Gastroesophageal sphincter (tissue), 4 donors: Measurements from ENCODE around the gene SIGLEC14. TPM values are rescaled to one million over a fixed set of nuclear protein-coding genes. Genes with fewer than 3 reads are reported as not detected.

Experiments used
- ATAC-seq: fragments of 150-250 bp; one replicate; pipeline ENCODE4 v1.9.1; 2016; ENCODE audit warnings: mild to moderate bottlenecking, moderate library complexity
- H3K27ac ChIP-seq, 4 donors: fragments of 200-600 bp; sonication (generic) in 3 of 4; 1 replicate in 3 of 4; 2 replicates in 1 of 4; pipeline ENCODE4 v1.5.1; 2016 to 2019
- H3K27me3 ChIP-seq: fragments of 200-600 bp; sonication (generic); one replicate; pipeline ENCODE4 v1.5.1; 2019
- H3K36me3 ChIP-seq, 2 donors: fragments of 200-600 bp; sonication (generic); one replicate each; pipeline ENCODE4 v1.5.1; 2019; ENCODE audit warnings: control low read depth in 1 of 2
- H3K4me1 ChIP-seq, 3 donors: fragments of 200-600 bp; sonication (generic); 1 replicate in 2 of 3; 2 replicates in 1 of 3; pipeline ENCODE4 v1.5.1; 2016 to 2019; ENCODE audit warnings: control low read depth in 2 of 3
- H3K4me3 ChIP-seq, 2 donors: fragments of 200-600 bp; sonication (generic); one replicate each; pipeline ENCODE4 v1.5.1; 2019; ENCODE audit warnings: mild to moderate bottlenecking in 1 of 2, moderate library complexity in 1 of 2
- H3K9me3 ChIP-seq, 3 donors: fragments of 200-600 bp; sonication (generic); one replicate each; pipeline ENCODE4 v1.5.1; 2017 to 2019; ENCODE audit warnings: control low read depth in 2 of 3
- EP300 ChIP-seq: sonication (generic); formaldehyde crosslinking; IDR thresholded peaks from one replicate; pipeline ENCODE4 v1.6.1; 2017; ENCODE audit warnings: antibody characterized with exemption, mild to moderate bottlenecking
- POLR2A ChIP-seq, 2 donors: fragments of 450-650 bp; IDR thresholded peaks; one replicate each; pipeline ENCODE4 v1.6.1; 2017; ENCODE audit warnings: antibody characterized with exemption in 2 of 2, mild to moderate bottlenecking in 2 of 2, moderate library complexity in 1 of 2
- POLR2AphosphoS5 ChIP-seq: sonication (generic); formaldehyde crosslinking; IDR thresholded peaks from one replicate; pipeline ENCODE4 v1.6.1; 2017; ENCODE audit warnings: antibody characterized with exemption
- WGBS, 2 donors: methylation state at CpG; one replicate each; pipeline ENCODE4 v1.1.5; 2018; ENCODE audit warnings: low coverage in 1 of 2; 5-methylcytosine and 5-hydroxymethylcytosine counted together
- small RNA-seq, 4 donors: library from RNA; depleted of rRNA; stranded (forward); fragments of <200 nt; gene quantifications; one replicate each; pipeline ENCODE3, GENCODE V24; 2016
- total RNA-seq, 4 donors: library from RNA; depleted of rRNA; stranded (reverse); fragments of >200 nt; gene quantifications; one replicate each; pipeline ENCODE4 v1.1.0, GENCODE V29; 2016
- TF ChIP-seq, protein P1 (sequence below), 4 experiments: fragments of 200-600 bp in 2 of 4; fragments of 450-650 bp in 2 of 4; sonication (generic) in 1 of 4; IDR thresholded peaks; one replicate each; pipeline ENCODE4 v1.5.1; 2017 to 2019; ENCODE audit warnings: antibody characterized with exemption in 4 of 4, mild to moderate bottlenecking in 2 of 4, moderate library complexity in 2 of 4

The SIGLEC14 gene
- total RNA-seq, 4 donors from 2014 or later, result 0.73 to 8.6 (median 1.4) TPM; not detected in 1

DNA sequence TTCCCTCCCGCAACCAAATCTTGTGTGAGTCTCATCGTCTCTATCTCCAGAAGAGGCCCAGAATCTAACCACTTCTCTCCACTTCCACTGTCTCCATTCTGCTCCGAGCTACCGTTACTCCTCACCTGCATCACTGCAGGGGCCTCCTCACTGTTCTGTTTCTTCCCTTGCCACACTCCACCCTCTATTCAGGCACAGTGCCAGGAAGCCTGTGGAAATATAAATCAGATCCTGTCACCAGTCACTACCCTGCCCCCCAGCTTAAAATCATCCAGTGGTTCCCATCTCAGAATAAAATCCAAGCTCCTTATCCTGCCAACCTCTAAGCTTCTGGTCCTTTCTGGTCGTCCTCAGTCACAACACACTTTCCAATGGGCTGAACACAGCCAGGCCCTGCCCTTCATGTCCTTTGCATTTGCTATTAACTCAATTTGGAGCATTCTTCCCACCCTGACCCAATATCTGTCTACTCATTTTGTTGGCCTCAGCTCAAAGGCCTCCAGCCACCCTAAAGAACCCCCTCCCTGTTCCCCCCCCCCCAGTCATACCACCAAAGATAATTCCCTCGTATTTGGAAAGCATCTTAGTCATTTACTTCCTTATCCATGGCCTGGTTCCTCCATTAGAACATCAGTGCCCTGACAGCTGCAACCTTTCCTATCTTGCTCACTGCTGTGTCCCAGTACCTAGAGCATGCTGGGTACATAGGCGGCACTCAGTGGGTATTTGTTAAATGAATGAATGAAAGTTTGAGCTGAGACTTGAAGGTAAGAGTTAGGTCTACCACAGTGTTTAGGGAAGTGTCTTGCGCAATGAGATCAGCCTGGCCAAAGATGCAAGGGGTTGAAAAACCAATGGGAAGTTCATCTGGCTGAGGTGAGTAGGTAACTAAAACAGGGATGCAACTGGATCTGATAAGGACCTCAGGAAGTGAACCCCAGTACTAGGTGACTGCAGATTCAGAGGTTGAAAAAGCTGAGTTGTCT is 51.1 kb downstream of the SIGLEC14 start:
- Histone ChIP-seq H3K4me3 (no peak overlapping the region), H3K4me1 (peaks cover 0 to 22% (median 7%) of the 10 kb centered on the region in 3 donors), H3K27ac (no peak overlapping the region), H3K27me3 (peaks cover 37% of the 10 kb centered on the region), H3K36me3 (no peaks in the 10 kb centered on the region), H3K9me3 (no peaks in the 10 kb centered on the region)
- TF ChIP-seq POLR2A (IDR thresholded peaks at IDR 0.05), result no peak
- TF ChIP-seq, protein P1, sequence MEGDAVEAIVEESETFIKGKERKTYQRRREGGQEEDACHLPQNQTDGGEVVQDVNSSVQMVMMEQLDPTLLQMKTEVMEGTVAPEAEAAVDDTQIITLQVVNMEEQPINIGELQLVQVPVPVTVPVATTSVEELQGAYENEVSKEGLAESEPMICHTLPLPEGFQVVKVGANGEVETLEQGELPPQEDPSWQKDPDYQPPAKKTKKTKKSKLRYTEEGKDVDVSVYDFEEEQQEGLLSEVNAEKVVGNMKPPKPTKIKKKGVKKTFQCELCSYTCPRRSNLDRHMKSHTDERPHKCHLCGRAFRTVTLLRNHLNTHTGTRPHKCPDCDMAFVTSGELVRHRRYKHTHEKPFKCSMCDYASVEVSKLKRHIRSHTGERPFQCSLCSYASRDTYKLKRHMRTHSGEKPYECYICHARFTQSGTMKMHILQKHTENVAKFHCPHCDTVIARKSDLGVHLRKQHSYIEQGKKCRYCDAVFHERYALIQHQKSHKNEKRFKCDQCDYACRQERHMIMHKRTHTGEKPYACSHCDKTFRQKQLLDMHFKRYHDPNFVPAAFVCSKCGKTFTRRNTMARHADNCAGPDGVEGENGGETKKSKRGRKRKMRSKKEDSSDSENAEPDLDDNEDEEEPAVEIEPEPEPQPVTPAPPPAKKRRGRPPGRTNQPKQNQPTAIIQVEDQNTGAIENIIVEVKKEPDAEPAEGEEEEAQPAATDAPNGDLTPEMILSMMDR (IDR thresholded peaks at IDR 0.05), result no peak
- no peak for TF ChIP-seq POLR2AphosphoS5
- TF ChIP-seq EP300, result no peak
- no peak for ATAC-seq
- 78 to 94% methylated on average over 4 to 6 of the region's 8 CpGs for WGBS, 2 donors

DNA sequence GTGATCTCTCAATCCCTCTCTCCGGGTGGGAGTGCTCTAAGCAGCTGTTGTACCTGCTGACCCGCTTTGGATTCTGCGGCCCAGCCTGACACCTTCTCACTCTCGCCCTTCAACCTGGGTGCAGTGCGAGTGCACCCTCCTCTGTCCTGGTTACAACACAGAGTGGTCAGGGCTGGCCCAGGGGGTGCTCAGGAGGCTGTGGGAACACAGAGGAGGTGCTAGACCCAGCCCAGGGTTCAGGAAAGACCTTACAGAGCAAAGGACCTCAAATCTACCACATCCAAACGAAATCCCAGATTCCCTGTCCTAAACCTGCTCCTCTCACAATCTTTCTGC is 51.9 kb downstream of the SIGLEC14 start:
- H3K9me3 ChIP-seq, result no peaks in the 10 kb centered on the region
- TF ChIP-seq, protein P1 (IDR thresholded peaks at IDR 0.05), result no peak
- no peak for TF ChIP-seq POLR2AphosphoS5
- TF ChIP-seq EP300, result no peak
- ATAC-seq, result no peak
- H3K4me1 ChIP-seq, result peaks cover 0 to 22% (median 7%) of the 10 kb centered on the region in 3 donors
- H3K36me3 ChIP-seq, result no peaks in the 10 kb centered on the region
- peaks cover 30% of the 10 kb centered on the region for H3K27me3 ChIP-seq
- peak overlapping the region in 3 of 4 donors; percentile 57 to 69 (median 66) for H3K27ac ChIP-seq
- peak overlapping the region; percentile 43 to 65 for H3K4me3 ChIP-seq
- 36 to 40% methylated on average over 1 of the region's 6 CpGs for WGBS, 2 donors

DNA sequence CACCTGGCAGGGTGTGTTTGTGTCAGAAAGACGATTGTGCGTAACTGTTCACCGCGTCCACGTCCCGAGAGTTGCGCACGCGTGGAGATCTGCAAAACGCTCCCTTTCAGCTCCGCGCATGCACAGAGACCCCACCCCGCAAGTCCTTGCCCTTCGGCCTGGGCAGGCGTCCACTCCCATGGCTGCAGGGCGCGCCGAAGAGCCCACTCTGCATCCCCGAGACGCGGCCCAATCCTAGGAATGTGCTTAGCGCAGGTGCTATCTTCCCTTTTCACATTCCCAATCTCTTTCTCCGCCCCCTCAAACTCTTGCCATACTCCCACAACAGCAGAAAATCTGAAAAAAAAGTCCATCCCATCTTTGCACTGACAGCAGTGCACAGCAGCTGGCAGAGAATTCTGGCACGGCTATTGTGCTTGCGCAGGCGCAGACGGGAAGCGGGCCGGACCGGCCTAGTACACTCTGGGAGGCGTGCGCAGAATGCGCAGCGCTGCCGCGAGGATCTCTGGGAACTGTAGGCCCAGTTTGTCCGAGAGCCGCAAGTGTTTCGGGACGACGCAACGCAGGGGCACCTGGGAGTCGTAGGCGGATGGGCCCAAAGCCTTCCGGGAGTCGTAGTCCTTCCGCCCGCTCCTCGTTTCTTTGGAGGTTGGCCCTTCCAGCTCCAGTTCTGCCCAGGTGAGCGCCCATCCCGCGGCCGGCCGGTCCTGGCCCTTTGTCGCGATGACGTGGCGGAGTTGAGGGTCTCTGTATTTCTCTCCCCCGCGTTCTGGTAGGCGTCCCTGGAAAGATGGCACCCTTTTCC is 52.5 kb downstream of the SIGLEC14 start:
- Histone ChIP-seq H3K27ac (peak overlapping the region in 3 of 4 donors; percentile 57 to 69 (median 66)), H3K4me3 (peak overlapping the region; percentile 56 to 65)
- 0% methylated on average over 21 of the region's 61 CpGs; no CpG with 5 or more reads in 1 of the 2 donors for WGBS, 2 donors

DNA sequence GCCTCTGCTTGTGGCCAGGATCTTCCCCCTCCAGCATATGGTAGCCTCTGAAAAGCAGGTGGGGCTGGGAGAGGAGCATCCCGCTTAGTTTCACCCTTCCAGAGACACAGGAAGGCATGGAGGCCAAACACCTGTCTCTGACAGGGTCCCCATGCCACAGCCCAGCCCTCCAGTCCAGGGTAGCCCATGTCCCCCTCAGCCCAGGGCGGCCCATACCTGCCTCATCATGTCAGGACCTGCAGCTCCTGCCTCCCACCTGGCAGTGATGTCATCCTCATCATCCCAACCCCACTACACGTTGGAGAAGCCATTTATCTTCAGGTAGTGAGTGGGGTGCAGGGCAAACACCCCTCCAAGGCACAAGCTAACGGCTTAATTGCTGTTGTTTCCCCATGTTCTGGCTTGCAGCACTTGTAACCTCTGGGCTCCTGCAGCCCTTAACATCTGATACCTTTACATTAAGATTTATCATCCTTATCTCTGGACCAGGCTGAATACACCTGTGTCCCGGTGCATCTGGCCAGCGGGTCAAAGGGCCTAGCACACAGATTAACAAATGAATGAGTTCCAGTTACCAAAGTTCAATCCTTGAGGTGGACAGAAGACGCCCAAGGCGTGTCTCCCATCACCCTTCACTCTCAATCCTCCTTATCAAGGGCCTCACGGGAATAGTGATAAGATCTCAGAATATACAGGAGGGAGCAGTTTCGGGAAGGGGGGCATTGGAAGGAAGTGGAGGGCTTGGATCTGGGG is 53.3 kb downstream of the SIGLEC14 start:
- H3K27me3 ChIP-seq, result peaks cover 16% of the 10 kb centered on the region
- H3K36me3 ChIP-seq, result peaks cover 0 to 1% of the 10 kb centered on the region in 2 donors
- 11 to 35% methylated on average over 6 to 7 of the region's 10 CpGs for WGBS, 2 donors
- peaks cover 0 to 22% (median 7%) of the 10 kb centered on the region in 3 donors for H3K4me1 ChIP-seq
- TF ChIP-seq, protein P1 (IDR thresholded peaks at IDR 0.05), result no peak
- no peak for TF ChIP-seq POLR2A (IDR thresholded peaks at IDR 0.05)
- TF ChIP-seq POLR2AphosphoS5, result no peak
- no peak for TF ChIP-seq EP300
- H3K9me3 ChIP-seq, result peaks cover 0 to 2% (median 0%) of the 10 kb centered on the region in 3 donors
- no peak for ATAC-seq
- peak overlapping the region in 1 of 4 donors; percentile 62 for H3K27ac ChIP-seq
- peak overlapping the region; percentile 56 to 65 for H3K4me3 ChIP-seq

More for the DNA sequence above, 52.5 kb downstream of the SIGLEC14 start:
- Histone ChIP-seq H3K4me1 (peaks cover 0 to 22% (median 7%) of the 10 kb centered on the region in 3 donors), H3K27me3 (peaks cover 24% of the 10 kb centered on the region), H3K9me3 (no peaks in the 10 kb centered on the region), H3K36me3 (no peaks in the 10 kb centered on the region)
- ATAC-seq, result peak; percentile 100
- TF ChIP-seq POLR2A (IDR thresholded peaks at IDR 0.05) (no peak), POLR2AphosphoS5 (peak; percentile 45)

Small RNA genes lying within 50 kb of the gene (small RNA-seq; reads per million reads assigned to genes)
- 0 reads per million in 4 donors for gene AC018755.2
- gene MIR125A, result 0 reads per million in 4 donors
- 3.1 to 12.0 (median 7.6) reads per million in 4 donors for gene MIR99B
- gene MIRLET7E, result 0 reads per million in 4 donors

Other genes with a start within 250 kb of the SIGLEC14 start
- gene SIGLEC10, start 229.2 kb downstream of the SIGLEC14 start, total RNA-seq, result 1 to 10 TPM; 1.1 to 6.9 (median 3.2) TPM
- 1 to 10 TPM in 1 of 4 donors, under 1 TPM in 2, not detected in 1; 0.25 to 1.4 (median 0.54) TPM for gene SIGLEC8, start 188.4 kb downstream of the SIGLEC14 start, total RNA-seq
- not detected for gene CEACAM18, start 168.3 kb downstream of the SIGLEC14 start, total RNA-seq
- under 1 TPM in 2 of 4 donors, not detected in 2; 0.31 to 0.85 TPM for gene SIGLEC12, start 145.0 kb downstream of the SIGLEC14 start, total RNA-seq
- 1 to 10 TPM in 3 of 4 donors, under 1 TPM in 1; 0.59 to 3.9 (median 3.1) TPM for gene SIGLEC6, start 115.2 kb downstream of the SIGLEC14 start, total RNA-seq
- gene ZNF175, start 75.5 kb downstream of the SIGLEC14 start, total RNA-seq, result 10 to 100 TPM in 1 of 4 donors, 1 to 10 TPM in 3; 6.5 to 12.8 (median 7.3) TPM
- under 1 TPM in 2 of 4 donors, not detected in 2; 0.67 to 0.94 TPM for gene SIGLEC5, start 16.4 kb downstream of the SIGLEC14 start, total RNA-seq
- 10 to 100 TPM in 3 of 4 donors, 1 to 10 TPM in 1; 6.3 to 29.7 (median 18.3) TPM for gene SPACA6, start 46.5 kb upstream of the SIGLEC14 start, total RNA-seq
- gene HAS1, start 77.2 kb upstream of the SIGLEC14 start, total RNA-seq, result 10 to 100 TPM in 1 of 4 donors, 1 to 10 TPM in 1, under 1 TPM in 1, not detected in 1; 0.23 to 15.2 (median 2.2) TPM
- 10 to 100 TPM in 2 of 4 donors, 1 to 10 TPM in 1, under 1 TPM in 1; 0.93 to 19.8 (median 9.2) TPM for gene FPR1, start 105.1 kb upstream of the SIGLEC14 start, total RNA-seq
- 1 to 10 TPM in 2 of 4 donors, not detected in 2; 1.8 to 2.2 TPM for gene FPR2, start 114.4 kb upstream of the SIGLEC14 start, total RNA-seq
- 10 to 100 TPM in 1 of 4 donors, 1 to 10 TPM in 3; 1.9 to 16.2 (median 6.0) TPM for gene FPR3, start 148.3 kb upstream of the SIGLEC14 start, total RNA-seq
- gene ZNF577, start 241.1 kb upstream of the SIGLEC14 start, total RNA-seq, result 10 to 100 TPM in 3 of 4 donors, 1 to 10 TPM in 1; 8.1 to 31.9 (median 15.5) TPM